Measurements from ENCODE around the gene RAB5B.

Gene RAB5B

GRCh38 chr12:55965240-55965639 is 8.6 kb upstream of the RAB5B start:
- no peak overlapping the region for H2AFZ ChIP-seq (ENCODE audit: low read length)
- H3K79me2 ChIP-seq (ENCODE audit: insufficient read depth, low read length), result peaks cover 9% of the 10 kb centered on the region; the same call in 1 of the 2 replicates
- H3K27ac ChIP-seq (ENCODE audit: low read depth, low read length, poor library complexity, severe bottlenecking), result no peak overlapping the region
- no peaks in the 10 kb centered on the region for H3K9me3 ChIP-seq (ENCODE audit: low read length)
- H3K36me3 ChIP-seq (ENCODE audit: insufficient read depth, low read length), result peaks cover 7% of the 10 kb centered on the region; the same call in 1 of the 2 replicates
- H3K4me2 ChIP-seq (ENCODE audit: low read length), result no peak overlapping the region
- no peaks in the 10 kb centered on the region for H4K20me1 ChIP-seq (ENCODE audit: insufficient read depth, low read length)
- no peaks in the 10 kb centered on the region for H3K9me2 ChIP-seq (ENCODE audit: low read depth, low read length)
- H3K9ac ChIP-seq (ENCODE audit: low read length), result no peak overlapping the region
- TF ChIP-seq CTCF (IDR thresholded peaks at IDR 0.05; ENCODE audit: low read length) (no peak), EZH2 (IDR thresholded peaks at IDR 0.05; ENCODE audit: borderline replicate concordance, low read length) (no peak)
- H3K4me3 ChIP-seq (ENCODE audit: low read depth, low read length, poor library complexity, severe bottlenecking), result no peak overlapping the region
- H3K27me3 ChIP-seq (ENCODE audit: insufficient read depth, low read length), result no peaks in the 10 kb centered on the region
- H3F3A ChIP-seq (ENCODE audit: insufficient read depth, low read length), result no peaks in the 10 kb centered on the region
- peaks cover 24% of the 10 kb centered on the region for H3K4me1 ChIP-seq (ENCODE audit: insufficient read depth, low read length, severe bottlenecking)

- H3K4me3 ChIP-seq (ENCODE audit: low read depth, low read length, poor library complexity, severe bottlenecking), result peak within 1 kb of the TSS; percentile 89
Observed at GRCh38 chr12:55965941-55966407, 7.9 kb upstream of the RAB5B start, which contains the start of gene PMEL. Gene PMEL, minus strand, starts transcription at chr12:55966042. Its CDS starts 31 bp downstream, at chr12:55966011.

GRCh38 chr12:55966408-55967281 is 7.2 kb upstream of the RAB5B start, which contains the start of gene CDK2:
Gene CDK2, plus strand, starts transcription at chr12:55966830. Its CDS starts 179 bp downstream, at chr12:55967009.
- Histone ChIP-seq H3K79me2 (ENCODE audit: insufficient read depth, low read length) (peaks cover 9% of the 10 kb centered on the region; the same call in 1 of the 2 replicates), H4K20me1 (ENCODE audit: insufficient read depth, low read length) (no peaks in the 10 kb centered on the region), H3K9me3 (ENCODE audit: low read length) (no peaks in the 10 kb centered on the region), H3F3A (ENCODE audit: insufficient read depth, low read length) (no peaks in the 10 kb centered on the region), H3K36me3 (ENCODE audit: insufficient read depth, low read length) (peaks cover 20% of the 10 kb centered on the region; the same call in 1 of the 2 replicates), H3K9ac (ENCODE audit: low read length) (peak within 1 kb of the TSS; percentile 88), H3K4me1 (ENCODE audit: insufficient read depth, low read length, severe bottlenecking) (peaks cover 24% of the 10 kb centered on the region), H3K4me3 (ENCODE audit: low read depth, low read length, poor library complexity, severe bottlenecking) (peak within 1 kb of the TSS; percentile 89), H3K4me2 (ENCODE audit: low read length) (peak within 1 kb of the TSS; percentile 69), H3K9me2 (ENCODE audit: low read depth, low read length) (no peaks in the 10 kb centered on the region), H3K27ac (ENCODE audit: low read depth, low read length, poor library complexity, severe bottlenecking) (peak within 1 kb of the TSS; percentile 22), H3K27me3 (ENCODE audit: insufficient read depth, low read length) (no peaks in the 10 kb centered on the region), H2AFZ (ENCODE audit: low read length) (no peak within 1 kb of the TSS)
- TF ChIP-seq CTCF (IDR thresholded peaks at IDR 0.05; ENCODE audit: low read length) (no peak), EZH2 (IDR thresholded peaks at IDR 0.05; ENCODE audit: borderline replicate concordance, low read length) (no peak)

More at GRCh38 chr12:55965941-55966407, 7.9 kb upstream of the RAB5B start, which contains the start of gene PMEL:
- H3K9ac ChIP-seq (ENCODE audit: low read length), result peak within 1 kb of the TSS; percentile 88
- H3K9me2 ChIP-seq (ENCODE audit: low read depth, low read length), result no peaks in the 10 kb centered on the region
- H3K36me3 ChIP-seq (ENCODE audit: insufficient read depth, low read length), result peaks cover 14% of the 10 kb centered on the region; the same call in 1 of the 2 replicates
- TF ChIP-seq CTCF (IDR thresholded peaks at IDR 0.05; ENCODE audit: low read length) (no peak), EZH2 (IDR thresholded peaks at IDR 0.05; ENCODE audit: borderline replicate concordance, low read length) (no peak)
- no peaks in the 10 kb centered on the region for H3K9me3 ChIP-seq (ENCODE audit: low read length)
- H4K20me1 ChIP-seq (ENCODE audit: insufficient read depth, low read length), result no peaks in the 10 kb centered on the region
- peaks cover 24% of the 10 kb centered on the region for H3K4me1 ChIP-seq (ENCODE audit: insufficient read depth, low read length, severe bottlenecking)
- peak within 1 kb of the TSS; percentile 69 for H3K4me2 ChIP-seq (ENCODE audit: low read length)
- H3K27me3 ChIP-seq (ENCODE audit: insufficient read depth, low read length), result no peaks in the 10 kb centered on the region
- H3K79me2 ChIP-seq (ENCODE audit: insufficient read depth, low read length), result peaks cover 9% of the 10 kb centered on the region; the same call in 1 of the 2 replicates
- H2AFZ ChIP-seq (ENCODE audit: low read length), result no peak within 1 kb of the TSS
- H3F3A ChIP-seq (ENCODE audit: insufficient read depth, low read length), result no peaks in the 10 kb centered on the region
- H3K27ac ChIP-seq (ENCODE audit: low read depth, low read length, poor library complexity, severe bottlenecking), result peak within 1 kb of the TSS; percentile 22

Measured in OCI-LY1 (cell line).